OCI-LY7 (cell line): ENCODE measurements around the gene CD300A.

Experiments used
- CTCF ChIP-seq: fragments of 200-600 bp; sonication (generic); conservative IDR thresholded peaks from 2 replicates; pipeline ENCODE4 v1.5.1; 2014; ENCODE audit warnings: mild to moderate bottlenecking, antibody characterized with exemption, low read length, moderate library complexity, mixed read lengths
- EZH2phosphoT487 ChIP-seq: fragments of 200-600 bp; sonication (generic); IDR thresholded peaks from 2 replicates; pipeline ENCODE4 v1.6.1; 2018; ENCODE audit warnings: low read depth, borderline replicate concordance, mild to moderate bottlenecking, mixed run types, antibody characterized with exemption, low read length, moderate library complexity, mixed read lengths

GRCh38 chr17:74457820-74458166 lies 8.6 kb upstream of the CD300A start:
- TF ChIP-seq CTCF (no peak; the same call in none of the 2 replicates), EZH2phosphoT487 (no peak)
